Stimulated activated CD4-positive, alpha-beta T cell treated with anti-CD3 and anti-CD28 coated beads, Interleukin-2, amount 100 ng/mL, for 4 hours (primary cell): ENCODE data around the gene LRP5.
"Not testable (repeated sequence)": the region's sequence is repeated elsewhere in the genome, so short reads cannot be mapped to it uniquely, and the experiment has no call there.

Experiments used
- DNase-seq: peaks from one replicate; pipeline ENCODE4 v3.0.0-alpha.2; 2020; ENCODE audit warnings: low read depth

The LRP5 gene

GRCh38 chr11:68469642-68470041 is 157.3 kb downstream of the LRP5 start:
- DNase-seq, result no peak

- no peak for DNase-seq
Observed at GRCh38 chr11:68470304-68470811, 158.0 kb downstream of the LRP5 start.

DNA sequence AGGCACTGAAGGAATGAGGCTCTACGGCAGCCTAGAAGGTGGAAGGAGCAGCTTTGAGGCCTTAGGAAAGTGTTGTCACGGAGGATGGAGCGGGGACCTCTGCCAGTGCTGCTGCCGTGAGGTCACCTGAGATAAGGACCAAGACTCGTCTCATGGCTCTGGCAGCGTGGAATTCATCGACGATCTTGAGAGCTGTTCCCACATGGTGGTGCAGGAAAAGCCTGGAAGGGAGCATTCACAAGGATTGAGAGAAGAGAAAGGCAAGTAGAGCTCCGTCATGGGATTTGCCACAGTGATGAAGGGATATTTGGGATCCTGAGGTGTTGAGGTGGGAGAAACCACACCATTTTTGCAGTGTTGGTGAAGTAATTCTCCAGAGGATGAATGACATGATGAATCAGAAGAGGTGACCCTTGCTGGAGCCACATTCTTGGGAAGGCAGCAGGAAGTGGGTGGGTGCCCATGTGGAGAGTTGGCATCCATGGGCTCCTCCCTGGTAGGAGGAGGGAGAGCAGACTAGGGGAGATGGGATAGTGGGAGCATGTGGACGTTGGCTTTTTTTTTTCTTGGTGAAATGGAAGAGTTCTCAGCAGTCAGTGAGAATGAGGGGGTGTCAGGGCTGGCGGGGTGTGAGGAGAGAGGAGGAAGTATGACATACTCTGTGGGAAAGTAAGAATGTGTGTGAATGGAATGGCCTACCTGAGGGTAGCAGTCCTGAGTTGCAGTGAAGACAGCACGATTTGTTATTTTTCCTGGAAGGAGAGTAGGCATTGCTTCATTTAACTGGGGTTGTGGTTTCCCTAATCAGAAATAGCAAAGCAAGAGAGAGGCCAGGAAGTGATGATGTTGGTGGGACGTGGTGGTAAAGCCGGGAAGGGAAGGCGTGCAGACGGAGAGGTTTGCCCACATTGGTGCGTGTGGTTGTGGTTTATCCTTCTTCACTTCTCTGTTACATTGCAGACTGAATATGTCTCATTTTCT is 159.3 kb downstream of the LRP5 start:
- DNase-seq, result no peak

- no peak for DNase-seq
Observed at GRCh38 chr11:68472778-68473177, 160.4 kb downstream of the LRP5 start.

DNA sequence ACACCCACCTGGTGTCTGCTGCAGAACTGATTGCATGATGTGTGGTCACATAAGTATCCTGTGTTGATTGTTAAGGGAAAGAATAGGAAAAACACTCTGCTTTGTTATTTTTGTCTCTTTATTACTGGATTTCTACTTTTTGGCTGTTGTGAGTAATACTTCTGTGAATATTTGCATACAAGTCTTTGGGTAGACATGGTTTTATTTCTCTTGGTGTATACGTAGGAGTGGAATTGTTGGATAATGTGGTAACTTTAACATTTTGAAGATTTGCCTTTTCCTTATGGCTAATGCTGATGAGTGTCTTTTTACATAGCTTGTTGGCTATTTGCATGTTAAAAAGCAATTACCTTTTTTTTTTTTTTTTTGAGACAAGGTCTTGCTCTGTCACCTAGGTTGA is 161.3 kb downstream of the LRP5 start:
- no peak for DNase-seq

GRCh38 chr11:68475626-68476025 is 163.2 kb downstream of the LRP5 start:
- not testable (repeated sequence) for DNase-seq

DNA sequence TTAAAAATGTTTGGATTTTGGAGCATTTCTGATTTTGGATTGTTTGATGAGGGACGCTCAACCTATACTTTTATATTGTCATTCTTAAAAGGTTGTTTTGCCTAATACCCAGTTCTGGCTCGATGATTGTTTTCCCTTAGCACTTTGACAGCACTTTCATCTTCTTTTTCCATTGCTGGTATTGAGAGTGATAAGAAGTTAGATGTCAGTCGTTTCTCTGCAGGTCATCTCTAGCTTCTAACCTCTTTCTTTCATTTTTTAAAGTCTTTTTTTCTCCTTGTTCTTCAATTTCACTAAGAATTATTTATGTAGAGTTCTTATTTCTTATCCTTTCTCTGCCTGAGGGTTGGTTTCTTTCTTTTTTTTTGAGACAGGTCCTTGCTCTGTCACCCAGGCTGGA is 167.0 kb downstream of the LRP5 start:
- no peak for DNase-seq

GRCh38 chr11:68480193-68480592 is 167.8 kb downstream of the LRP5 start:
- DNase-seq, result no peak

DNA sequence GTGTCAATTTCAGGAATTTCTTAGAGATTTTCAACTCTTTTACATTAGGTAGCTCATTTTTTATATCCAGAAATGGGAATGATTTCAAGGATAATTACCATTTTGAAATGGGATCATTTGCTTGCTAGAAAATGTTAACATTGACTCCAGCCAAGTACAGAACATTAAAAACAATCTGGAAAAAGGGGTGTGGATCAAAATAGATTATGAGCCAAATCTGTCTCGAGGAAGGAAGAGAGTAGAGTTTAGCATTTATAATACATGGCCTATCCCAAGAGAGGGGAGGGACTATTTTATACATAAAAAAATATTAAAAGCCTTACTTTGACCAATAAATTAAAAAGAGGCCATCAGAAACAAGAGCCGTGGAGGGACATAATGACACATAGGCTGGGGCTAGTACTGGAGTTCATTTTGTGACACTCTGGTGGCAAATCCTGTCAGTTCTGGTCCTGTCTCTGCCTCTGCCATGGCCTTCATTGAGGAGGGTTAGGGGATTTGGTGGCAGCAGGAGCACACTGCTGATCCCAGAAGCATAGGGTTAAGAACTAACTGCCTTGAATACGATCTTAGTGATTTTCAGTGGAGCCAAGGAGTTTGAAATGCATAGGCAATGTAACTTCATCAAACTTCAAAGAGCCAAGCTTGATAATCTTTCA is 168.6 kb downstream of the LRP5 start:
- no peak for DNase-seq

- DNase-seq, result no peak
Observed at GRCh38 chr11:68481579-68482240, 169.3 kb downstream of the LRP5 start.

GRCh38 chr11:68488623-68489022 is 176.2 kb downstream of the LRP5 start:
- no peak for DNase-seq

DNA sequence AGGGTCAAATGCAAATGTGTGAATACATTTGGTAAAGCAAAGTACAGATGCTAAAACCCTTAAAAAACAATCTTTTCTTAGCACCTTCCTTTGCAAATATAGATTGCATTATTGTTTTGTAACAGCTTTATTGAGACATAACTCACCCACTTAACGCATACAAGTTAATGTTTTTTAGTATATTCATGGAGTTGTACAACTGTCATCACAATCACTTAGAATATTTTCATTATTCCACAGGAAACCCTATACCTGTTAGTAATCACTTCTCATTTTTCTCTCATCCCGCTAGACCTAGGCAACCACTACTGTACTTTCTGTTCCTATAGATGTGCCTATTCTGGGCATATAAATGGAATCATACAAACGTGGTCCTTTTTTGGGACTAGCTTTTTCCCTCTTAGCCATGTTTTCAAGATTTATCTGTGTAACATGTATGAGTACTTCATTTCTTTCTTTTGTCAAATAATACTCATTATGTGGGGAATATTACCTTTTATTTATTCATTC is 182.9 kb downstream of the LRP5 start:
- no peak for DNase-seq

DNA sequence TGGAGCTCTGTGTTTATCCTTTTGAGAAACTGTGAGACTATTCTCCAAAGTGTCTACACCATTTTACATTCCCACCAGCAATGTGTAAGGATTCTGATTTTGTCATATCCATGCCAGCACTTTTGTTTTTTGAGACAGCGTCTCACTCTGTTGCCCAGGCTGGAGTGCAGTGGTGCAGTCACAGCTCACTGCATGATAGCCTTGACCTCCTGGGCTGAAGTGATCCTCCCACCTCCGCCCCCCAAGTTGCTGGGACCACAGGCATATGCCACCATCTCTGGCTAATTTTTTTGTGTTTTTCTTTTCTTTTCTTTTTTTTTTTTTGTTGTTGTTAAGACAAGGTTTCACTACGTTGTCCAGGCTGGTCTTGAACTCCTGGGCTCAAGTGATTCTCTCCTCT is 183.5 kb downstream of the LRP5 start:
- DNase-seq, result no peak

GRCh38 chr11:68497761-68498160 is 185.4 kb downstream of the LRP5 start:
- no peak for DNase-seq

DNA sequence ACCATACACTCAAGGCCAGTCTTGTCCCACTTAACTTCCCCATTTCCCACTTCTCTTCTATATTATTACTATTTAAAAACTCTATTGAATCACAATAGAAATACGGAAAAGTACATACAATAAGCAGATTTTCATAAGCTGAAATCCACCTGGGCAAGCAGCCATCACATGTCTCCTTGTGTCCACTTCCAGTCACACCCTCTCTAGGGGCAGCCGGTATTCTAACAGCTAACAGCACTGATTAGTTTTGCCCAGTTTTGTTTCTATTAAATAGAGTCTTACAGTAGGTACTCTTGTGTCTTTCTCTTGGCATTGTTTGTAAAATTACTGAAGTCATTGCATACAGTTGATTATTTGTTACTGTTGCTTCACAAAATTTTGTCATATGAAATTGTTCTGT is 185.9 kb downstream of the LRP5 start:
- DNase-seq, result no peak
